Measurements from ENCODE around the gene GUK1.
"Not testable (repeated sequence)": the region's sequence is repeated elsewhere in the genome, so short reads cannot be mapped to it uniquely, and the experiment has no call there.

GUK1 gene

GRCh38 chr1:228165372-228166169 is 25.5 kb downstream of the GUK1 start, which contains the start of gene IBA57:
IBA57 (plus strand) TSS chr1:228165804; CDS start chr1:228165817, 13 bp downstream.
- peak; percentile 98 for DNase-seq

DNA sequence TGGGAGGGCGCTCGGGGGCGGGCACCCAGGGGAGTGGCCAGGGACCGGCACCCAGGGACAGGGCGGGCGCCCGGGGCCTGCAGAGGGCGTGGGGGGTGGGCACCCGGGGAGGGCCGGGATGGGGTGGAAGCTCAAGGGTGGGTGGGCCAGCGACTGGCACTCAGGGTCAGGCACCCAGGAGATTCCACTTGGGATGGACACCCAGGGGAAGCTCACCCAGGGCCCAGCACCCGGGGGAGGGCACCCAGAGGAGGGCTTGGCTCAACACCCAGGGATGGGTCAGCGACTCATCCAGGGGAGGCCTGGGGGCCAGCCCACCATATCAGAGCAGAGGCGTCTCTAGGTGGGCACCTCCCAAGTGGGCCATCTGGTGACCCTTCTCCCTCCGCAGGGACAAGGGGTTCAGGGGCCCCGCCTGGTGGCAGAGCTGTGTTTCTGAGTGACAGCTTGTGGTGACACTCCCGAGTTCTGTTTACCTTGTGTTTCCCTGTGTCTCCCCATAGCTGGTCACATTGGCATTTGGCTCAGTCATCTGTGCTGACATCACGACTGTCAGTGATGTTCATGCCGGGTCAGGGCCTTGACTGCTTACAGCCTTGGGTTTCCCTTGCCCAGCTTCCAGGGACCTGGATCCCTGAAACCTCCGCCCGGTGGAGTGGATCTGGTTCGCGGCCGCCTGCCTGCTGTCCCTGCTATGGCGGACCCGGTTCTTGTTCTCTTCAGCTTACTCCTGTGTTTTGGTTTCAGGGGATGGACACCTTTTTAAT is 26.3 kb downstream of the GUK1 start:
- DNase-seq: peak; percentile 70

- DNase-seq: no peak
These were observed 28.6 kb downstream of the GUK1 start for GRCh38 chr1:228168563-228169270.

DNA sequence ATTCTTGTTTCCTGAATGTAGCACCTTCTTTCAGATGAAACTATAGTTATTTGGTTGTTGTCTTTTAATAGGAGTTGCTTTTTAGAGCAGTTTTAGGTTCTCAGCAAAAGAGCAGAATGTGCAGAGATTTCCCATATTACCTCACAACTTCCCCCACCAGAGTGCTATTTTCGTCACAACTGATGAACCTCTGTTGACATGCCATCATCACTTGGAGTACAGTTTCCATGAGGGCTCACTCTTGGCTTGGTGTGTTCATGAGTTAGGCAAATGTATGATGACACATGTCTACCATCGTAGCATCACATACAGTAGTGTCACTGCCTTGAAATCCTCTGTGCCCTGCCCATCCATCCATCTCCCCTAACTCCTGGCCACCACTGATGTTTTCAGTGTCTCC is 29.3 kb downstream of the GUK1 start:
- DNase-seq: no peak

DNA sequence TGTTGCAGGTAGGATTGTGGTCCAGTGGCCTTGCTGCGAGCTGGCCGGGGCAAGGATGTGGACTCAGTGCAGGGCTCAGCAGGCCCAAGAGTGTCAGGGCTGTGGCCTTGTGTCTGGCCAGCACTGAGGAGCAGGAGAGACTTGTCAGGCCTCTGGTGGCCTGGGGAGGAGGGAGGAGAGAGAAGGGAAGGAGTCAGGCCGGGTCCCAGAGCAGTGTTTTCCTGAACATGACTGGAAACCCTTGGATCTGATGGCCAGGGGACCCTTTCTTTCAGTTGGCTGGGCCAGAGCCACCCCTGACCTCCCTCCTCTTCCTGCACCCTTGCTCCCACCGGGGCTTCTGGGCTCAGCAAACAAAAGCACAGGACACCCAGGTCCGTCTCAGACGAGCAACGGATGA is 30.6 kb downstream of the GUK1 start:
- DNase-seq: no peak

- DNase-seq: no peak
These were observed 31.3 kb downstream of the GUK1 start for GRCh38 chr1:228171221-228171891.

- DNase-seq: no peak
These were observed 32.8 kb downstream of the GUK1 start for GRCh38 chr1:228172591-228173527.

GRCh38 chr1:228173528-228174481 is 33.7 kb downstream of the GUK1 start:
- DNase-seq: not testable (repeated sequence)

DNA sequence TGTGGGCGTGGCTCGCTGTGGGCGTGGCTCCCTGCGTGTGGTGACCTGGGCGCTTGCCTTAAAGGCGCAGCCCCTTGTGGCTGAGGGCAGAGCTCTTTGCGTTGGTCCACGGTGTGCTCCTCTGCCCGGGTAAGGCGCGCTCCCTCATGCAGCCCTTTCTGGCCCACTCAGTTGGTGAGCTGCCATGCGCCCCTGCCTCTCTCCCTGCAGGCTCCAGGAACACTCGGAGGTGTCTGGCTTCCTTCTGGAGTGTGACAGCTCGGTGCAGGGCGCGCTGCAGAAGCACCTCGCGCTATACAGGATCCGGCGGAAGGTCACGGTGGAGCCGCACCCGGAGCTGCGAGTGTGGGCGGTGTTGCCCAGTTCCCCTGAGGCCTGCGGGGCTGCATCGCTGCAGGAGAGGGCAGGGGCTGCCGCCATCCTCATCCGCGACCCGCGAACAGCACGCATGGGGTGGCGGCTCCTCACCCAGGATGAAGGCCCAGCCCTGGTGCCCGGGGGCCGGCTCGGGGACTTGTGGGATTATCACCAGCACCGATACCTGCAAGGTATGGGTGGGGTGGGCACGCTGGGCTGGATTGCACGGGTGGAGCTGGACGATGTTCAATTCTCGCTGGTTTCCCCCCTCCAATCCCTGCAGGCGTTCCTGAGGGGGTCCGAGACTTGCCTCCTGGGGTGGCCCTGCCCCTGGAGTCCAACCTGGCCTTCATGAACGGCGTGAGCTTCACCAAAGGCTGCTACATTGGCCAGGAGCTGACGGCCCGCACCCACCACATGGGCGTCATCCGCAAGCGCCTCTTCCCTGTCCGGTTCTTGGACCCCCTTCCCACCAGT is 34.6 kb downstream of the GUK1 start:
- no peak for DNase-seq

- no peak for DNase-seq
These were observed 35.4 kb downstream of the GUK1 start for GRCh38 chr1:228175316-228176023.

- no peak for DNase-seq
These were observed 35.9 kb downstream of the GUK1 start for GRCh38 chr1:228176024-228176395.

GRCh38 chr1:228176461-228177182 is 36.5 kb downstream of the GUK1 start:
- no peak for DNase-seq

GRCh38 chr1:228177183-228177475 is 37.0 kb downstream of the GUK1 start:
- no peak for DNase-seq

GRCh38 chr1:228177721-228178710 is 37.9 kb downstream of the GUK1 start:
- DNase-seq: no peak

DNA sequence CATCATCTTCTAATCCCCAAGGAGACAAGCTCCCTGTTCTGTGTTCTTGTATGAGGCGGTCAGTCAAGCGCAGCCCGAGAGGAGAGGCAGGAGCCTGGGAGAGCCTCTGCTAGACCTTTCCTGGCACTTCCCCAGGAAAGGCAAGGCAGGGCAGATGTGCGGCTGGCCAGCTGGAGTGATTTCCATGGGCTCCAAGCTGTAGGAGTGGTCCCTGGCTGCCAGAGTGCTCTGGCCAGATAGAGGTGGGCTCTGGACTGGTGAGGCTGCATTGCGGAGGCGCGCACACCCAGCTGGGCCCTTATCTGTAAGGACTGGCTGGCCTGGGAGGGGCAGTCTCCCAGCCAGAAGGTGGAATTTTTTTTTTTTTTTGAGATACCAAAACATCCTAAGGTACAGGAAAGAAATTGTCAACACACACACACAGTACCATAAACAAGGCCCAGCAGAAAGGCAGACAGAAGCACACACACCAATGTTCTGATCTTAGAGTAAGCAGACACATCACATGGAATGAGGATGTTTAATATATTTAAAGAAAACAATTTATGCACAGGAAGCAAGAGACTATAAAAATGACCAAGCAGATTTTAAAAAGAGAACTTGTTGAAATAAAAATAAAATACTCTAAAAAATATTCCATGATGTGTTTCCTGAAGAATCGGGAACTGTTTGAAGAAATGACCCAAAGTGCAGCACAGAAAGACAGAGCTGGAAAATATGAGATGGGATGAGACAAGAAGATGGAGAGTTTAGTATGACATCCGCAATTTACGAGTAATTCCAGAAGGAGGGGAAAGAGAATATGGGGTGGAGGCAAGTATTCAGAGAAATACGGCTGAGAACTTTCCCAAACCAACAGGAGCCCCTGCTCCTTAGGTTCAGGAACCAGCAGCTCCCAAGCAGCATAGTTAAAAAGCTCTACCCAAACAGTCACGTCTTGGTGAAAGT is 38.9 kb downstream of the GUK1 start:
- DNase-seq: no peak

Data from EL (cell line).